Tibial nerve (tissue), 4 donors: ENCODE results near the gene ZNF480. TPM values are rescaled to one million over a fixed set of nuclear protein-coding genes. Genes with fewer than 3 reads are reported as not detected.
"Not testable (repeated sequence)": the region's sequence is repeated elsewhere in the genome, so short reads cannot be mapped to it uniquely, and the experiment has no call there.

Source experiments
- DNase-seq, 2 donors: peaks; one replicate each; pipeline ENCODE4 v3.0.0-alpha.2; 2019; ENCODE audit warnings: low spot score in 2 of 2
- H3K27ac ChIP-seq, 4 donors: fragments of 200-600 bp; sonication (generic) in 3 of 4; one replicate each; pipeline ENCODE4 v1.5.1; 2017 to 2019; ENCODE audit warnings: mild to moderate bottlenecking in 1 of 4
- H3K27me3 ChIP-seq, 2 donors: fragments of 200-600 bp; sonication (generic) in 1 of 2; one replicate each; pipeline versions ENCODE4 v1.5.1 to v1.6.0; 2017 to 2019
- H3K36me3 ChIP-seq, 3 donors: fragments of 200-600 bp; sonication (generic); one replicate each; pipeline ENCODE4 v1.5.1; 2018 to 2019
- H3K4me1 ChIP-seq, 4 donors: fragments of 200-600 bp; sonication (generic) in 3 of 4; one replicate each; pipeline ENCODE4 v1.5.1; 2017 to 2019
- H3K4me3 ChIP-seq, 4 donors: fragments of 200-600 bp; sonication (generic) in 3 of 4; one replicate each; pipeline ENCODE4 v1.5.1; 2017 to 2019; ENCODE audit warnings: mild to moderate bottlenecking in 1 of 4, moderate library complexity in 1 of 4
- H3K9me3 ChIP-seq, 4 donors: fragments of 200-600 bp; sonication (generic) in 3 of 4; one replicate each; pipeline ENCODE4 v1.5.1; 2017 to 2019
- EP300 ChIP-seq, 2 donors: sonication (generic); formaldehyde crosslinking; IDR thresholded peaks; one replicate each; pipeline ENCODE4 v1.6.1; 2017; ENCODE audit warnings: antibody characterized with exemption in 2 of 2, mild to moderate bottlenecking in 1 of 2
- POLR2A ChIP-seq, 2 donors: fragments of 450-650 bp; IDR thresholded peaks; one replicate each; pipeline ENCODE4 v1.6.1; 2017; ENCODE audit warnings: antibody characterized with exemption in 2 of 2, mild to moderate bottlenecking in 2 of 2, moderate library complexity in 2 of 2
- WGBS, 2 donors: methylation state at CpG; one replicate each; pipeline ENCODE4 v1.1.5; 2018; 5-methylcytosine and 5-hydroxymethylcytosine counted together
- total RNA-seq, 4 donors: library from RNA; depleted of rRNA; stranded (reverse); fragments of >200 nt; gene quantifications; one replicate each; pipeline ENCODE4 v1.1.0, GENCODE V29; 2016
- TF ChIP-seq, protein P1 (sequence below), 5 experiments: fragments of 200-600 bp in 3 of 5; fragments of 450-650 bp in 2 of 5; sonication (generic) in 3 of 5; IDR thresholded peaks; one replicate each; pipeline ENCODE4 v1.5.1; 2016 to 2019; ENCODE audit warnings: antibody characterized with exemption in 5 of 5, mild to moderate bottlenecking in 3 of 5, moderate library complexity in 2 of 5

Gene ZNF480
- total RNA-seq = 10 to 100 TPM in 1 of 4 donors, 1 to 10 TPM in 3; 3.3 to 11.8 (median 6.4) TPM

DNA sequence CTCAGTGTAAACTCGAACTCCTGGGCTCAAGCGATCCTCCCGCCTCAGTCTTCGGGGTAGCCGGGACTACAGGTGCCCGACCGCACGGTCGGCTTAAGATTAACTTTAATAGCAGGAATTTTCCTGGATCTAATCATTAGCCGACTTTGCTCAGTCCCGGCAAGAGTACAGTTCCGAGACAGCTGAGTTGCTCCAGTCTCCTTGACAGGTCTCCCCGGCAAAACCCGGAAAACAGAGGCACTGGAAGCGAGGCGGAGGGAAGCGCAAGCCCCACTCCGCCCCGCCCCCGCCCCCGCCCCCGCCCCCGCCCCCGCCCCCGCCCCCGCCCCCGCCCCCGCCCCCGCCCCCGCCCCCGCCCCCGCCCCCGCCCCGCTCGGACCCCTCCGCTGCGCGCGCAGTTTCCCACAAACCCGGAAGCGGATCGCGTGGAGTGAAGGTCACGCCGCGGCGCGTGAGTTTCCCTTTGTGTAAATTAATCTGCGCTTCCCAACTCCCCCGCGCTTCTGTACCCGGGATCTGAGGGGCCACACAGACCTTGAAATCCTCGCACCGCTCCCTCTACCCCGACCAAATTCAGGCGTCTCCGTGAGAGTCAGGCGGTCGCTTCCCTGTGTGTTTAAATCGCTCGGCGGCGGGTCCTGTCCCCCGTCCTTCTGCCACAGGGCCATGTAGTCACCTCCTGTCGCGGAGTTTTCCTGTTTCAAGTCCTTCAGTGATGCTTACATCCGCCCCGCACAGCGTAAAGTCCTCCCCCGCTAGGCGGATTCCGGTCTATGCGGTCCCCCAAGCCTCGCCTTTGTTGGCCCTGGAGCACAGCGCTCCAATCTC is at the start of gene ZNF480:
Gene ZNF480 (plus strand): TSS at position 397 of the 828 bp plus-strand sequence. CDS start 3,244 bp downstream, outside the sequence.
- peak within 1 kb of the TSS; percentile 74 to 95 (median 90) for H3K27ac ChIP-seq
- peaks cover 0 to 17% (median 8%) of the 10 kb centered on the region in 4 donors for H3K4me1 ChIP-seq
- peaks cover 0 to 22% (median 0%) of the 10 kb centered on the region in 4 donors for H3K9me3 ChIP-seq
- peak; percentile 75 to 81 for DNase-seq
- no peaks in the 10 kb centered on the region for H3K27me3 ChIP-seq
- TF ChIP-seq EP300 (IDR thresholded peaks at IDR 0.05) = peak in 1 of 2 donors; percentile 70
- TF ChIP-seq POLR2A (IDR thresholded peaks at IDR 0.05) = peak; percentile 26 to 48
- TF ChIP-seq, protein P1, sequence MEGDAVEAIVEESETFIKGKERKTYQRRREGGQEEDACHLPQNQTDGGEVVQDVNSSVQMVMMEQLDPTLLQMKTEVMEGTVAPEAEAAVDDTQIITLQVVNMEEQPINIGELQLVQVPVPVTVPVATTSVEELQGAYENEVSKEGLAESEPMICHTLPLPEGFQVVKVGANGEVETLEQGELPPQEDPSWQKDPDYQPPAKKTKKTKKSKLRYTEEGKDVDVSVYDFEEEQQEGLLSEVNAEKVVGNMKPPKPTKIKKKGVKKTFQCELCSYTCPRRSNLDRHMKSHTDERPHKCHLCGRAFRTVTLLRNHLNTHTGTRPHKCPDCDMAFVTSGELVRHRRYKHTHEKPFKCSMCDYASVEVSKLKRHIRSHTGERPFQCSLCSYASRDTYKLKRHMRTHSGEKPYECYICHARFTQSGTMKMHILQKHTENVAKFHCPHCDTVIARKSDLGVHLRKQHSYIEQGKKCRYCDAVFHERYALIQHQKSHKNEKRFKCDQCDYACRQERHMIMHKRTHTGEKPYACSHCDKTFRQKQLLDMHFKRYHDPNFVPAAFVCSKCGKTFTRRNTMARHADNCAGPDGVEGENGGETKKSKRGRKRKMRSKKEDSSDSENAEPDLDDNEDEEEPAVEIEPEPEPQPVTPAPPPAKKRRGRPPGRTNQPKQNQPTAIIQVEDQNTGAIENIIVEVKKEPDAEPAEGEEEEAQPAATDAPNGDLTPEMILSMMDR (IDR thresholded peaks at IDR 0.05) = peak in 1 of 5 experiments; percentile 20
- 1% methylated on average over 43 to 46 of the region's 75 CpGs for WGBS, 2 donors
- H3K4me3 ChIP-seq = peak within 1 kb of the TSS; percentile 62 to 91 (median 75)
- H3K36me3 ChIP-seq = peaks cover 0 to 50% (median 13%) of the 10 kb centered on the region in 3 donors

DNA sequence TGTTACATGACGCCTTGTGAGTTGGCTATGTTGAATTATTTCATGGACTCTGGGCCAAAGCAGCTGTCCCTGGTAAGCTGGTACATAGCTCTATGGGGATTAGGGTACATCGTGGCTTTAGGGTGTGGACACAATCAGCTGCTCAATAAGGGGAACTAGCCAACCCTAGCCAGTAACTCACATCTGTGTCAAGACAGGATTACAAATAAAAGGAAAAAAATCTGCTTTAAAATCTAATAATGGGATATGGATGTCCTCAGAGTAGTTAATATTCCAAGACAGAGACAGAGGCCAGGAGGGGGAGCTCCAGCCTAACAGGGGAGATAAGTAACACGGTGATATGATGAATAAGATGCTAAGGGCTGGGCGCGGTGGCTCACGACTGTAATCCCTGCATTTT is 48.7 kb upstream of the ZNF480 start:
- Histone ChIP-seq H3K27me3 (no peaks in the 10 kb centered on the region), H3K36me3 (no peaks in the 10 kb centered on the region), H3K4me3 (no peak overlapping the region), H3K9me3 (no peaks in the 10 kb centered on the region), H3K4me1 (no peaks in the 10 kb centered on the region), H3K27ac (no peak overlapping the region)
- no peak for TF ChIP-seq EP300 (IDR thresholded peaks at IDR 0.05)
- no peak for TF ChIP-seq POLR2A (IDR thresholded peaks at IDR 0.05)
- TF ChIP-seq, protein P1 (IDR thresholded peaks at IDR 0.05) = peak; percentile 13 to 41 (median 40)
- DNase-seq = peak; percentile 44 to 69
- 11 to 20% methylated on average over 6 of the region's 6 CpGs for WGBS, 2 donors

DNA sequence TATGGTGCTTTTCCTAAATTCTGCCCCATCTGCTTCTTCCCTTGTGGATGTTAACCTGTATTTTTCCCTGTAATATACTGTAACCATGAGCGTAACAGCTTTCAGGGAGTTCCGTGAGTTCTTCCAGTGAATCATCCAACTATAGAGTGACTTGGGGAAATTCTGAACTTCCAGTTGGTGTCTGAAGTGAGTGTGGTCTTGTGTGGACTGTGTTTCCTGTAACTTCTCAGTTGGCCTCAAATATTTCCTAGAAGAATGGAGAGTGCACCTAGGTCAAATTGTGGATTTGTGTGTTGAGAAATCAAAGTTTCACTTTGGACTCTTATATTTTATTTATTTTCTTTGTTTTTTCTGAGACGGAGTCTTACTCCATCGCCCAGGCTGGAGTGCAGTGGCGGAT is 38.5 kb upstream of the ZNF480 start:
- no peaks in the 10 kb centered on the region for H3K4me1 ChIP-seq
- H3K27ac ChIP-seq = no peak overlapping the region
- TF ChIP-seq POLR2A (IDR thresholded peaks at IDR 0.05) = no peak
- no peaks in the 10 kb centered on the region for H3K9me3 ChIP-seq
- no peaks in the 10 kb centered on the region for H3K27me3 ChIP-seq
- no peaks in the 10 kb centered on the region for H3K36me3 ChIP-seq
- H3K4me3 ChIP-seq = no peak overlapping the region
- WGBS, 2 donors = 84 to 97% methylated on average over 5 of the region's 5 CpGs
- DNase-seq = no peak

DNA sequence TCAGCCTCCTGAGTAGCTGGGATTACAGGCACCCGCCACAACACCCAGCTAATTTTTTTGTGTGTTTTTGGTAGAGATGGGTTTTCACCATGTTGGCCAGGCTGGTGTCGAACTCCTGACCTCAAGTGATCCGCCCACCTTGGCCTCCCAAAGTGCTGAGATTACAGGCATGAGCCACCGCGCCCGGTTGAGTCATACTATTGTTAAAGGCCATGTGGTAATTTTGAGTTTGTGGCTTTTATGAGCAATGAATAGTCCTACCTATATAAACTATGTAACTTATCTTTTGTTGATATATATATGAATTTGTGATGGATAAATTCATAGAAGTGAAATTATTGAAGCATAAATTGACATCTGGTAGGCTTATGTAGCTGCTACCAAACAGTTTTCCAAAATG is 31.4 kb upstream of the ZNF480 start:
- H3K36me3 ChIP-seq, H3K4me3 ChIP-seq, H3K9me3 ChIP-seq, DNase-seq, H3K27ac ChIP-seq, H3K27me3 ChIP-seq: not testable (repeated sequence)
- peaks cover 0 to 12% (median 1%) of the 10 kb centered on the region in 4 donors for H3K4me1 ChIP-seq
- 93 to 97% methylated on average over 6 of the region's 6 CpGs for WGBS, 2 donors

DNA sequence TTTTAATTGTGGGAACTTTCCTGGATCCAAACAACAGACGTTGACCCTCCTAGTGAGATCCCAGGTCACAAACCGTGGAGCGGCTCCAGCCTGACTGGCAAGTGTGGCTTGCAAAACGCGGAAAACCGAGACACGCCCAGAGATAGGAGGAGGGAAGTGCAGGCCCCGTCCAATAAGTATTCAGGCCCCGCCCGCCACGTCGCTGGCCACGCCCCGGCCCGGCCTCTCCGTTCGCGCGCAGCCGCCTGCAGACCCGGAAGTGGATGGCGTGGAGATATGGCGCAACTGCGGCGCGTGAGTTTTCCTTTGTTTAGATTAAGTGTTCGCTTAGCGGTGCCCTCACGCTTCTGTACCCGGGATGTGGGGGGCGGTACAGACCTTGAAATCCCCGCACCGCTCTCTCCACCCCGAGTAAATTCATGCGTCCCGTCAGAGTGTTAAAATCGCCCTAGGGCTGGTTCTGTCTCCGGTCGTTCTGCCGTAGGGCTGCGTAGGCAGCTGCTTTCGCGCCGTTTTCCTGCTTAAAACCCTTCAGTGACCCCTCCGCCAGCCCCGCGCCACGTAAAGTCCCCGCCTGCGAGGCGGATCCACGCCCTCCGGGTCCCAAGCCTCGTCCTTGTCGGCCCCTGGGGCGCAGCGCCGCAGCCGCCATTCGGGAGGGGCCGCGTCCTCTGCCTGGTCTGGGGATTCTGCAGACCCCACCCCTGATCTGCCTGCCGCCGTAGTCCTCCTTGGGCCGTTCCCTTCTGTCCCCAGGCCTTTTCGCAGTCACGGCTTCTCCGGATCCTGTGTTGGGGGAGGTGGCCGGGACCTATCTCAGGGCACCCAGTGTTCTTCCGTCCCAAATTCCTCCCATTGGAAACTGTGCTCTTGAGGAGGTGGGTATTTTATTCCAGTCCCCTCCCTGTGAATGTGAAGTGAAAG is 27.4 kb upstream of the ZNF480 start, which contains the start of gene ZNF766:
Gene ZNF766 (plus strand): TSS at position 250 of the 924 bp plus-strand sequence. CDS start 27 bp downstream, at position 277.
- peaks cover 0 to 36% (median 6%) of the 10 kb centered on the region in 4 donors for H3K4me1 ChIP-seq
- TF ChIP-seq EP300 (IDR thresholded peaks at IDR 0.05) (peak; percentile 63 to 97), POLR2A (IDR thresholded peaks at IDR 0.05) (peak; percentile 78 to 86)
- TF ChIP-seq, protein P1 (IDR thresholded peaks at IDR 0.05) = peak in 2 of 5 experiments; percentile 14 to 33
- H3K27me3 ChIP-seq = no peaks in the 10 kb centered on the region
- H3K4me3 ChIP-seq = peak within 1 kb of the TSS; percentile 69 to 91 (median 86)
- 0 to 1% methylated on average over 58 to 70 of the region's 70 CpGs for WGBS, 2 donors
- DNase-seq = peak; percentile 97 to 98
- no peaks in the 10 kb centered on the region for H3K9me3 ChIP-seq
- peaks cover 0 to 31% (median 0%) of the 10 kb centered on the region in 3 donors for H3K36me3 ChIP-seq
- peak within 1 kb of the TSS; percentile 94 to 97 (median 95) for H3K27ac ChIP-seq
